GM18526 (cell line): ENCODE results near the gene FAM171A1.

ENCODE experiments used
- POLR2A ChIP-seq: IDR thresholded peaks from 3 replicates; pipeline ENCODE4 v1.6.1; 2011; ENCODE audit not compliant: insufficient read length; ENCODE audit errors: extremely low read depth

FAM171A1 gene

DNA sequence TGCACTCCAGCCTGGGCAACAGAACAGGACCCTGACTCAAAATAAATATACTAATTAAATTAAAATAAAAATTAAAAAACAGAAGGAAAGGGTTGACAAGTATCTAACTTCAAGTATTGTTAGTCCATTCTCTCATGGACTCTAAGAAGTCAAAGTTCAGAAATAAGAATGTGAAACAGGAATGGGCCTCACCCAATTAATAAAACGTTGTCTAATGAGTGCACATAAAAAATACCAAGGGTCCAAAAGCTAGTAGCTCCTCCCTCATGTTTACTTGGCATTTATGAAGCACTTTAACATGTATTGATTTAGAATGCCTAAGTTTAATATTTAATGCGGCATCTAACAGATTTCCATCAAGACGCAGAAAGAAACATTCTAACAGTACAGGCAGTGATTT lies 18.9 kb downstream of the FAM171A1 start:
- TF ChIP-seq POLR2A = no peak

DNA sequence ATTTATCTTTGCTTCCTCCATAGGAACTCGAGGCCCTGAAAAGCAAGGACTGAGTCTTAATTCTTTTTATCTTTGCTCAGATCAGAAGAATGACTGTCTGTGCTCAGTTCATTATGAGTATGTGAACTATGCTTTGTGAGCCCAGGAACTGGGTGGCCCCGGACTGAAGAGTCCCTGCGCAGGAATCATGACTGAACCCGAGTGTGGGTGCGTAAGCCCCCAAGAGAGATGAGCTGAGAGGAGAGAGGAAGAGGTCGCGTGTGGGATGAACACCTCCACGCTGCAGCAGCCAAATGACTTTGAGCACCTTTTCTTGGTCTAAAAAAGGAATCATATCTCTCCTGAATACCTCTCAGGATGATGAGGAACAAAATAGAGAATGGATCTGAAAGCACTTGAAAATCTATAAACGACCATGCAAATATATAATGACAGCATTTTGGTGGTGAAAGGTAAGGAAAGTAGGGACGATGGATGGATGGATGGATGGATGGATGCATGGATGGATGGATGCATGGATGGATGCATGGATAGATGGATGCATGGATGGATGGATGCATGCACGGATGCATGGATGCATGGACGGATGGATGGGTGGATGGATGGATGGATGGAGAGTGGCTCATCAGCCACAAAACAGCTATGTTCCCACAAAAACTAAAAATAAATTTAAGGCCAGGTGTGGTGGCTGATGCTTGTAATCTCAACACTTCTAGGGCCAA lies 19.8 kb downstream of the FAM171A1 start:
- no peak for TF ChIP-seq POLR2A

DNA sequence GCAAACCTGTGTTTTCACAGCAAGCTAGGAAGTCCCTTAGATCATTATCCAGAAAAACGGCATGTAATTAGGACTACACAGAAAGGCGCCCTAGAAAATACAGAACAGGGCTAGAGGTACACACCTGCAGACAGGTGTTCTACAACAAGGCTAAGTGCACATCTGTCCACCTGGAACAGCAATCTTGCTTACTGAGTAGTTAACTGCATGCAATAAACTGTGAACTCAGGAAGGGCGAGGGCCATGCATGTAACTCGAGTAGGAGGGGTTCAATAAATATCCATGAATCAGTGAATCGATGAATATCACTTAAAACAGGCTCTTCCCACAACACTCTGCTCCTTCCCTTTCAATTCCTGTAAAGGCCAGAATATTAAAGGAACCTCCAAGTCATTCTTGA lies 22.0 kb downstream of the FAM171A1 start:
- TF ChIP-seq POLR2A = no peak

DNA sequence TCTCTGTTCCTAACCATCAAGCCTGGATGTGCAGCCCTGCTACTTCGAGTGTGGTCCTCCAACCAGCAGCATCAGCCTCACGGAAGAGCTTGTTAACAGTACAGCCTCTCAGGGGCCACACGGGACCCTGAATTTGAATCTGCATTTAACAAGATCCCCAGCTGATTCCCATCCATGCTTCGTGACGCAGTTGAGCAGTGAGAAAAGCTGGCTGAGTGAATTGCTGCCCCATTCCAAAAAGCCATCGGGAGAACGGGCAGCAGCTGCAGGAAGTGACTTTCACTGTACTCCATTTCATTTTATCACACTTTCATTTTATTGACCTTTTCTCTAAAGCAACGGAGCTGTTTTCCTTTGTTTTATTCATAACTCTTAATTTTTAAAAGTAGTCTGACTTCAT lies 22.5 kb downstream of the FAM171A1 start:
- no peak for TF ChIP-seq POLR2A

DNA sequence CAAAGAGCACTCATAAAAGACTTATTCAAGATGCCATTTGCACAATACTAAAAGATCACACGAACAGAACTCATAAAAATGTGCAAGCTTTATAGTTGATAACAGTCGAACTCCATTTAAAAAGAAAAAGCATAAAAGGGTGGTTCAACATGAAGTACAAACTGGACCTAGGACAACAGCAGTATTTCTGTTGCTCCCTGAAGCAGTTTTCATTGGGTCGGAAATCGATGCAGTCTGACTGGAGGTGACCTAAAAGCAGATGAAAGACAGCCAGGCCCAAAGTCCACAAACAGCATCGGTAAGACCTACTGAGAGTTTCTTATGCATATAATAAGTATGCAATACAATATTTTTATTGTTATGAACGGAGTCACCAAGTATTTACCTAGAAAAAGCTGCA lies 23.9 kb downstream of the FAM171A1 start:
- TF ChIP-seq POLR2A = no peak

DNA sequence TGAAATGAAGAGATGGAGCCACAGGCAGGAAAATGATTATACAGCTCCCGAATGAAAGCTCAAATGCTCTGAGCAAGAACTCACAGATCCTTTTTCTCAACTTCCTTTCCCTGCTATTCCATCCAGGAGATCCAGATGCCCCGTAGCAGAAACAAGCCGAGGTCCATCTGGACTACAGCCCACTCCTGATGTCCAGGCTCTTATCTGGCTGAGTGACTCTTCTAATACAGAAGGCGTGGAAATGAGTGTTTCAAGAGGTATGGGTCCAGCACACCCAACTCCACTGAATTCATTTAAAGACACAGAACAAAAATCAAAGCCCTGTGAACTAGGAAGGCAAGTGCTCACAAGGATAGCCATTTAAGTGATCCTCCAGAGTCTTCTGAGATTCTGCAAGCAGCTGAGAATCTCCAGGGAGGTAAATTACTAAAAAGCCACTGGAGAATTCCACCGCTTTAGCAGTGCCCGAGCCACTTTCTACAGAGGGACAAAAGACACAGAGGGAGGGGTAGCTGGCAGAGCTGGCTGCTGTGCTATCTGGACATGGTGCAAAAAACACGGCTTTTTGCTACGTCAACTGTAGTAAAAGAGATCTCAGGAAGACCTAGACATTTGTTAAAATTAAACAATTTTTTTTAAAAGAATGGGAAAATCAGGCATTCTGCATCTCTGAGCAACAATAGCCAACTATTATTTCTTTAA lies 24.5 kb downstream of the FAM171A1 start:
- no peak for TF ChIP-seq POLR2A

DNA sequence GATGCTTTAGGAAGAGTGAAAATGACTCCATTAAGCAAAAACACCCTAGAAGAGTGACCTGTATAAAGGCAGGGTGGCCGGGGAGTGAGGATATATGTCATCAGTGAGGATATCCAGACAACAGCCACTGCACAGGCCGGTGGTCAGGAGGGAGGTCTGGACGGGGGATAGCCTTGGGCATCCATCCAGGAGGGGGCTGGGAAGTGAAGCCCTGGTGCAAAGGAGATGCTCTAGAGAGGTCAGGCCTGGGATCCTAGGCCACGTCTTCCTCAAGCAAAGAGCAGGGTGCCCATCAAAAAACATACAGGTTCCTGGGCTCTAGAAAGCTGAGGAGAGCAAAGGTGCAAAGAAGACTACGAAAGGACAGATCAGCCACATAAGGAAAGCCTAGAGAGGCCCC lies 25.6 kb downstream of the FAM171A1 start:
- TF ChIP-seq POLR2A = no peak

DNA sequence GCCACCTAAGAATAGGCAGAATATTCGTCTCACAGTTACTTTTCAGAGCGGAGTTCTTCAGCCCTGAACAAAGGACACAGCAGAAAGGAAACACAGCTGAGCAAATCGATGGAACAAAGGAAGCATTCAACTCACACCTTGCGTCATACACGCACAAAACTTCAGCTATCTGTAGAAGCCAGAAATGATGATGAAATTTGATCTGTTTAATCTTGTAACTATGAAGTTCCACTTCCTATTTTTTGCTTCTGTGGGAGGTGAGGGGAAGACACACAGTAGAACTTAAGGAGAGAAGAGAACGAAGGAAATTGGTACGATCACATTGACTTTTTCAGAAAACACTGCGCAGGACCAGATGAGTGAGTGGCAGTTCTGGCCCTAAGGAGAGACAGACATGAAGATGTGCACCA lies 26.2 kb downstream of the FAM171A1 start:
- TF ChIP-seq POLR2A = no peak

DNA sequence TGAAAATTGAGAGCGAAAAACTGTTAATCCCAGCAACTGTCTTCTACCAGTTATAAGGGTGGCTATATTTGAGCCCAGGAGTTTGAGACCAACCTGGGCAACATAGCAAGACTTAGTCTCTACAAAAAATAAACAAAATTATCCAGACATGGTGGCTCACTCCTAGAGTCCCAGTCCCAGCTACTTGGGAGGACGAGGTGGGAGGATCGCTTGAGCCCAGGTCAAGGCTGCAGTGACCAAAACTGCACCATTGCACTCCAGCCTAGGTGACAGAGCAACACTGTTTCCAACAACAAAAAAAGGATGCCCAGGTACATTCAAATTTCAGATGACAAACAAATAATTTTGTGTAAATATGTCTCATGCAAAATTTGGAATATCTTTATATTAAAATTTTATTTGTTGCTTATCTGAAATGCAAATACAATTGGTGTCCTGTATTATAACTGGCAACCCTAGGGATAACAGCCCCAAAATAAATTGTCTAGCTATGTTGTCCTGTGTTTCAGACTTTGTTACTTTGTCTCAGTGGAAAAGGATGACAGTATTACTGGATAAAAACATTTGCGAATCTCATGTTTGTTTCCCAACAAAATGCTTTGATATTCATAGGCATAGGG lies 26.7 kb downstream of the FAM171A1 start:
- no peak for TF ChIP-seq POLR2A

DNA sequence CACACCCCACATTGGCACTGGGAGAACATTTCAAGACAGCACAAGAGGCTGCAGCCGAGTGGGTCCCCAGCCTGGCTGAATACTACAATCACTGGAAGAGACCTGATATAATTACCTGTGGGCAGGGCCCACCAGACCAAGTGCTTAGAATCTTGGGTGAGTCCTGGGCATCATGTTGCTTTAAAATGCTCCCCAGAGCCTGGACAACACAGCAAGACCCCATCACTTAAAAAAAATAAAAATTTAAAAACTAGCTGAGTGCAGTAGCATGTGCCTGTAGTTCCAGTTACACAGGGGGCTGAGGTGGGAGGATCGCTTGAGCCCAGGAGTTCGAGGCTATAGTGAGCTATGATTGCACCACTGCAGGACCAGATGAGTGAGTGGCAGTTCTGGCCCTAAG lies 28.1 kb downstream of the FAM171A1 start:
- no peak for TF ChIP-seq POLR2A

DNA sequence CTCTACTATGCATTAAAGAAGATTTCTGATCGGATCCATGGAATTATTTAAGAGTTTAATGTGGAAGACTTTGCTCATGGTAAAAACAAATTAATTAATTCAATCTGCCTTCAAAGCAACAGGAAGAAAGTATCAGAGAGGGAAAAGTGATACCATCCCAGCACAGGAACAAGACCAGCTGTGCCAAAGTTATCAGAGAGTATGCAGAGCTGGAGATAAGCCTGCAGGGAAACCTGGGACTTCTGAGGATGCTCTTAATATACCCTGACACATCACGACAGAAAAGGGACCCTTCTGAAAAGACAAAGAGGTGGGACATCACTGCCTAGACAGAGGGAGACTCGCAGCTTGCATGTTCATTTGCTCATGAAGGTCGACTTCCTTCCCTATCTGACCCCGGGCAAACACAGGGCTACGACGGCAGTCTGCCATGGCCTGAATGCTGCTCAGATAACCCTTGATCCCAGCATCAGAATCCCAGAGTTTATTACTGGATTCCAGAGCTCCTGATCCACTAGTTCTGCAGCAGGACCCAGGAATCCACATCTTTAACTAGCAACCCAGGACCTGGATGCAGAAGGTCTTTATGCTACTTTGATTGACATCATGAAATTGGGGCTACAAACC lies 29.5 kb downstream of the FAM171A1 start:
- no peak for TF ChIP-seq POLR2A

DNA sequence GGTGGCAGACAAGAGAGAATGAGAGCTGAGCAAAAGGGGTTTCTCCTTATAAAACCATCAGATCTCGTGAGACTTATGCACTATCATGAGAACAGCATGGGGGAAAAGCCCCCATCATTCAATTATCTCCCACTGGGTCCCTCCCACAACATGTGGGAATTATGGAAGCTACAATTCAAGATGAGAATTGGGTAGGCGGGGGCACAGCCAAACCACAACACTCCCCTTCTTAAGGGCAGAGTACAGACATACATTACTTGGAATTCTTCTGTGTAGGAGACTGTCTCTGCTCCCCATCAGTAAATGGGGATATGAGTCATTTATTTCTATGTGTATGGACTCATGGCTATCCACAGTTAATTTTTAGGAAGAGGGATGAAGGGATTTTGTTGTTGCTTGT lies 31.2 kb downstream of the FAM171A1 start:
- no peak for TF ChIP-seq POLR2A

DNA sequence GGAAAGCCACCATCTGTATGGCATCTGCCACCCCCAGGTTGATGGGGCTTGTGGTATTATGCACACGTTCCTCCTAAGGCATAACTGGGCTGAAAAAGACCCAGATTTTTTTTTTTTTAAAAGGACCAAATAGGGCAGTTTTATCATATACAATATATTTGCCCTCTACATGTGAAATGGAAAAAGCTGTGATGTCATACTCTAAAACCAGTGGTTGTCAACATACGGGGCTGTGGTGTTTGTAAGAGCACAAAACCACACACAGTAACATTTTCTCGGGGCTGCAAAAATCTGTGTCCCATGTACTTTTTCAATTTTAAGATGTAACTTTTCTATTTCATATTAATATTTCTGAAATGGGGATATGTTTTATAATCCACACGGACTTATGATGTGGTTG lies 34.9 kb downstream of the FAM171A1 start:
- no peak for TF ChIP-seq POLR2A

DNA sequence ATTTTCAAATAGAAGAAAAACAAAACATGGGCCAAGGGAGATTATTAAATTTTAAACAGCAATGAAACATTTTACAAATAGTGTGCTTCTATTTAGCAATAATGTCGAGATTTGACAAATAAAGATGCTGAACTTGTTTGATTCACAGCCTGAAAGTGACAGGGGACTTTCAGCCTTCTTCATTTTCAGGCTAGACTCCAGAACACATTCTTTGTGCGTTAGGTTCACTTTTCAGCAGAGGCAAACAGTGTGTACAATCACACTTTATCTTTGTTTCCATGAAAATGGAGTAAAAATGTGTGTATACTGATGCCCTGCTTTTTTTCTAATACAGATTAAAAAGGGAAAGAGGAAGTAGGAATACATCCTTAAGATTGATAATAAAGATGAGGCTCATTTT lies 35.6 kb downstream of the FAM171A1 start:
- no peak for TF ChIP-seq POLR2A

DNA sequence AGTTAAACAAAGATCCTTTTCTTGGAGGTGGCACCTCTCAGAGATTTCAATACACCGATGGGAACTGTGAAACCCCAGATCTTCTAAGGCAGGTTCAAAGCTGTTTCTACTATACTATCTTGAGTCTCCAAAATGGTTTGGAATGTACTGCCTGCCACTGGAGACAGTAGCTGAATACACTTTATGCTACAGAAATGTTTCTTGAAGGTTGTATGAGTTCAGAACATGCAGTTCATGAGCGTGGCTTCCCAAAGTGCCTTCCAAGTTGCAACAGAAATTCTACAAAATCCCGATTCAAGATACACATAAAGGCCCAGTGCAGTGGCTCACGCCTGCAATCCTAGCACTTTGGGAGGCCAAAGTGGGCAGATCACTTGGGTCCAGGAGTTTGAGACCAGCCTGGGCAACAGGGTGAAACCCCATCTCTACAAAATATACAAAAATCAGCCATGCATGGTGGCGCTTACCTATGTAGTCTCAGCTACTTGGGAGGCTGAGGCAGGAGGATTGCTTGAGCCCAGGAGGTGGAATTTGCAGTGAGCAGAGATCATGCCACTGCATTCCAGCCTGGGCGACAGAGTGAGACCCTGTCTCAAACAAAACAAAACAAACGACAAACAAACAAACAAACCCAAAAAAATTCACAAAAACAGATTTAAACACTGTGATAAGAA lies 36.3 kb downstream of the FAM171A1 start:
- TF ChIP-seq POLR2A = no peak
